ENCODE measurements around the gene MAP3K5.

- no peak for TF ChIP-seq CSDC2 (CRISPR knock-in tag; IDR thresholded peaks at IDR 0.05)
- TF ChIP-seq TSHZ2 (CRISPR knock-in tag; IDR thresholded peaks at IDR 0.05), result no peak
- no peak for TF ChIP-seq ZFP30 (CRISPR knock-in tag; IDR thresholded peaks at IDR 0.05)
- no peak for TF ChIP-seq POU6F1 (CRISPR knock-in tag; IDR thresholded peaks at IDR 0.05; ENCODE audit: borderline replicate concordance, low read depth)
- TF ChIP-seq PATZ1 (CRISPR knock-in tag; IDR thresholded peaks at IDR 0.05; ENCODE audit: borderline replicate concordance), result no peak
- no peak for TF ChIP-seq OSR1 (CRISPR knock-in tag; IDR thresholded peaks at IDR 0.05)
- TF ChIP-seq ZC3H10 (CRISPR knock-in tag; IDR thresholded peaks at IDR 0.05), result no peak
- TF ChIP-seq TCF4 (CRISPR knock-in tag; IDR thresholded peaks at IDR 0.05; ENCODE audit: borderline replicate concordance), result no peak
- TF ChIP-seq BACH2 (CRISPR knock-in tag; IDR thresholded peaks at IDR 0.05; ENCODE audit: borderline replicate concordance), result no peak
- TF ChIP-seq ARNTL (CRISPR knock-in tag; IDR thresholded peaks at IDR 0.05; ENCODE audit: borderline replicate concordance, low read depth), result no peak
- TF ChIP-seq CREB5 (CRISPR knock-in tag; IDR thresholded peaks at IDR 0.05; ENCODE audit: low read depth), result no peak
- no peak for TF ChIP-seq GLIS3 (CRISPR knock-in tag; IDR thresholded peaks at IDR 0.05)
- TF ChIP-seq ZNF8 (CRISPR knock-in tag; IDR thresholded peaks at IDR 0.05), result no peak
Measured at GRCh38 chr6:136510299-136510698, 282.0 kb downstream of the MAP3K5 start.
